ENCODE measurements around the gene APOA4.

- TF ChIP-seq CTCF (conservative IDR thresholded peaks at IDR 0.05) (no peak), ZFX (IDR thresholded peaks at IDR 0.05) (no peak)
Measured at GRCh38 chr11:116788534-116788933, 34.6 kb downstream of the APOA4 start.
